Left hindlimb (tissue), 1 donor: ENCODE data around the gene FETUB.
"Not testable (repeated sequence)": the region's sequence is repeated elsewhere in the genome, so short reads cannot be mapped to it uniquely, and the experiment has no call there.

Experiments used
- DNase-seq: peaks from one replicate; pipeline ENCODE4 v3.0.0-alpha.2; 2018

FETUB gene

GRCh38 chr3:186614266-186614596 is 26.0 kb upstream of the FETUB start:
- no peak for DNase-seq

DNA sequence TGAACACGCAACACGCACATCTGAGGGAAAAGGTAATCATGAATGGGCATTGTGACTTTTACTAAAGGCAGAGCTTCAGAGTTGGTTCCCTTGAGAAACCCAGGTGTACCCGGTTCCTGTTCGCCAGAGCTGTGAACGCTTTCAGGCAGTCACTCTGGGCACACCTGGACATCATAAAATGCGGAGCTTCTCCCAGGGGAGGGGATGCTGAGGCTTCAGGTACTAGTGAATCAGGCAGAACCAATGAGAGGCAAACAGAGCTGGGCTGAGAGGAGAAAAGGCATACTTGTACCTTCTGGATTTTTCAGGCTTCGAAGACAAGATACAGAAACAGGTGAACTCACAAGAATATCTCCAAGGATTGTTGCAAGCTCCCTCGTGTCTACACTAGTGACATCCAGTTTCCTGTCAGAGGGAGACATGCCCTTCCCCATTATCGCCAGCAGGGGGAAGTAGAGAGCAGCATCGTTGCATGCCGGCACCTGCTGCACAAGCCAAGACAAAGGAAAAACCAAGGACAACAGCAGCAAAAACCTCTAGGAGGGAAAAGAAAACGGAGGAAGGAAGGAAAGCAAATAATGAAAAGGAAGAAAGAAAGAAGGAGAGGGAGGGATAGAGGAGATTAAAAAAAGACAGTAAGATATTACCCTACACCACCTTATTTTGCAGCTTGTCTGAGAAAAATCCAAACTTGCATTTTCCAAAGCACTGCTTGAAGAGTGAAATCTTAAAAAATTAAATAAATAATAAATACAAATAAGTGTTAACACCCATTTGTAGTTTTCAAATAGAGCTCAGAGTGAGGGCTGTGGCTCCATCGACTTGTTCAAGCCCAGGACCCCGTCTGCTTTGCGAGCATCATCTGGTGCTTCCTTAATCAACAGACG is 25.4 kb upstream of the FETUB start:
- DNase-seq, result peak; percentile 61

GRCh38 chr3:186616299-186616617 is 23.9 kb upstream of the FETUB start:
- no peak for DNase-seq

DNA sequence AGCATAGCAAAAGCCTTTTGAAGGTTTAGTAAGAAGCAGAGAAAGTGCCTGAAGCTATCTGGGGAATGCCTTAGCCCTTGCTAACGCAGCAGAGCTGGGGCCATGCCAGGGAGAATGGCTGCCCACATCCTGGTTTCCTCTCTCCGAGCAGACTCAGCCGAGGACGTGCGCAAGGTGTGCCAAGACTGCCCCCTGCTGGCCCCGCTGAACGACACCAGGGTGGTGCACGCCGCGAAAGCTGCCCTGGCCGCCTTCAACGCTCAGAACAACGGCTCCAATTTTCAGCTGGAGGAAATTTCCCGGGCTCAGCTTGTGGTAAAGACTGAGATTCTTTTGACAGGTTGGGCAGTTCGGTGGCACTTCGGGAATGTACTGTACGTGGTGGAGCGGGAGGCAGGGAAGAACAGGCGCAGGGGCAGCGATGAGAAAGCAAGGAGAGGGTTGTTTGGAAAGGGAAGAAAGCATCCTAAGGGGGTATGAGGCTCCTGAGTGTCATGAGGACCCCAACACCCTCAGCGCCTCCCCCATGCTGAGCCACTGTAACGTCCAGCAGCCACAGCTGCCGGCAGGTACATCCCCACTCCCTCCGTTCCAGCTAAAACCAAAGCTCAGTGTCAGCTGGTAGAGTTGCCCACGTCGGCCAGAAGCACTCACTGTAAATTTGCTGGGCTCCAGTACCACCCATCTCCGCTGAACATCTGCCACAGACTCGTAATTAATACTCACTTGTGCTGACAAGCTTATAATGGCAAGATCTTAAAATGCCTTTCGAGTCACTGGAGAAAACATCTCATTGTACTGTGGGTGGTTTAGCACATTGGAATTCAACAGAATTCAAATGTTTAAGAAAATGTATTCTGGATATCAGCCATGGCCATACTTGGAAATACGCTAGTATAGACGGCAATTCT is 22.9 kb upstream of the FETUB start:
- DNase-seq, result peak; percentile 80

DNA sequence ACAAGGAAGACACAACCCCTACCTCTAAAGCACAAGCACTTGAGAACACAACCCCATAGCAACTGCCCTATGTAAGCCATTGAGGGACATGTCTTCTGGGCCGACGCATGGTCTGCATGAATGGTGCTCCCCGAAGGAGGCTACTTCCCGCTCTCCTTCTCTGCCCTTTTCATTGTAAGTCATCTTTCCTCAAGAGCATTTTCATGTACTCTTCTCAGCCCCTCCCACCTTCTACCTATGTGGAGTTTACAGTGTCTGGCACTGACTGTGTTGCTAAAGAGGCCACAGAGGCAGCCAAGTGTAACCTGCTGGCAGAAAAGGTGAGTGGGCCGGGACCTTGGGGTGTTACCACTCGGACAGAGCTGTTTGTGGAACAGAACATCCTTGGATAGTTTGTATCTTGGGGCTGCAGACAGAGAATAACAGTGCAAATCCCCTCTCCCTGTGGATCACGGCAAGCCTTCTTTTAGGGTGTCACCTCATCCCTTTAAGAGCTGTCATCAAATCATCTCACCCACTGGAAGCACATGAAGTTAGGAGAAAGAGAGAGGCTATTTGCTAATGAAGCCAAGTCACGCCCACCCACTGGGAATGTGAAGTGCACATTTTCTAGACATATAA is 21.8 kb upstream of the FETUB start:
- no peak for DNase-seq

DNA sequence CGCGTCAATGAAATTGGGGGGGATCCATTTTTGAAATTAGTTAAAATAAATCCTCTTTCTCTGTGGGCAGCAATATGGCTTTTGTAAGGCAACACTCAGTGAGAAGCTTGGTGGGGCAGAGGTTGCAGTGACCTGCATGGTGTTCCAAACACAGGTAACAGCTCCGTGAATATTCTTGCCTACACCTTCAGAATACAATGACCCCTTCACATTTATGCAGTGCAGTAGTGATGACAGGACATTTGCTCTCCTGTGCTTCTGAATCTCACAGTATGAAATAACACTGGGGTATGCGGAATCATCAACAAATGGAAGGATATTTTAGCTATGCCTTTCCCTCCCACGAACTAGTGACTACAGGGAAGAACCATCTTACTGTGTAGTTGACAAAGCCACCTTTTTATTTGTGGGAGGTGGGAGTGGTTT is 20.4 kb upstream of the FETUB start:
- DNase-seq, result no peak

- DNase-seq, result no peak
Observed at GRCh38 chr3:186620213-186621092, 19.7 kb upstream of the FETUB start.

GRCh38 chr3:186621894-186622650 is 18.1 kb upstream of the FETUB start:
- no peak for DNase-seq

DNA sequence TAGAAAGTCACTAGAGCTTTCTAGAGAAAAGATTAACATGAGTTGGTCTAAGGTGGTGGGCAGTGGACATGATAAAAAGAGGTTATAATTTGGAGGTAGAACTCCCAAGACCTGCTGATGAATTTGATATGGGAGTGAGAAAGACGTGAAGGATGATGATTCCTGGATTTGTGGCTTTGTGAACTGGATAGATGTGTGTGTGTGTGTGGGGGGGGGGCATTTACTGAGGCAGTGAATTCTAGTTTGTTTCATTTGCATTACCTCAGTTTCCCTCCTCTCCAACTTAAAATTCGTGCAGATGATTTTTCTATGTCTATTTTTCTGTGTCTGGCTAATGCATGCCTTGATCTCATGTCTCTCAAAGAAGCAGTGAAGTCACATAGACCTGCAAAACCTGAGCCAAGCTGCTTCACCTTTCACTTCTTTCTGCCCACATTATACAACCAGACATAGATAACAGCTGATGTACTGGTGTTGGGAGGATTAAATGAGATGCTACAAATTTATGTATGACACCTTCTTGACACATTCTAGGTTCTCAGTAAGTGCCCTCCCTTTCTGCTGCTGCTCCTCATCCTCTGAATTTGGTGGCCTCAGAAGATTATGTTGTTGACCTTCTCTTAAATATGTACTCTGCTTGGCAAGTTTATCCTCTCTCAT is 17.4 kb upstream of the FETUB start:
- DNase-seq, result no peak

DNA sequence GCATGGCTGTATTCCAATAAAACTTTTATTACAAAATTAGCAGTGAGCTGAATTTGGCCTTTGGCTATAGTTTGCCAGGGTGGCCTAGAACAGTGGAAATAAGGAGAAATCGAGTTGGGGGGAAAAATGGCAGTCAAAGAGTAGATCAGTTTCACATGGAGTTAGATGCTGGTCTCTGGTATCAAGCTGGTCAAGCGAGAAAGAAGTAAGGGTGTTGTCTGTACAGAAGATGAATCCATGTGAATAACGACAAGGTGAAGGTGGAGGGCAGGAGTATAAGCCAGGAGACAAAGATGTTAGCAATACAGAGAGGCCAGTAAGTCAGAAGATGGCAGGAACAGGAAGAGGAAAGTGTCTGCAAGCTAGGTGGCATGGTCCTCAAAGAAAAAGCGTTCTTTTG is 15.6 kb upstream of the FETUB start:
- no peak for DNase-seq

GRCh38 chr3:186625600-186626042 is 14.6 kb upstream of the FETUB start:
- DNase-seq, result no peak

GRCh38 chr3:186626254-186626847 is 13.8 kb upstream of the FETUB start:
- DNase-seq, result no peak

- DNase-seq, result no peak
Observed at GRCh38 chr3:186627852-186628414, 12.3 kb upstream of the FETUB start.

DNA sequence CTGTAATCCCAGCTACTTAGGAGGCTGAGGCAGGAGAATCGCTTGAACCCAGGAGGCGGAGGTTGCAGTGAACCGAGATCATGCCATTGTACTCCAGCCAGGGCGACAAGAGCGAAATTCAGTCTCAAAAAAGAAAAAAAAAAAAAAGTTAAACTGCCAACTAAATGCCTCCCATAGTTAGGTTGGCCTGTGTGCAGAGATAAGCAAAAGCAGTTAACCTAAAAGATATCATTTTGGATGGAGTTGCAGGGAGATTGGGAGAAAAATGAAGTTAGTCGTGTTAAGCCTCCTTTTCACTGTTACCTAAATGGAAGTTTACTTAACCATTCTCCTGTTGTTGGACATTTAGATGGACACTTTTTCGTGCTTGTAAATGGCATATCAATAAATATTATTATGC is 11.4 kb upstream of the FETUB start:
- no peak for DNase-seq

- DNase-seq, result no peak
Observed at GRCh38 chr3:186630950-186631641, 9.1 kb upstream of the FETUB start.

GRCh38 chr3:186633481-186633880 is 6.7 kb upstream of the FETUB start:
- DNase-seq, result no peak

- DNase-seq, result not testable (repeated sequence)
Observed at GRCh38 chr3:186634207-186634606, 6.0 kb upstream of the FETUB start.

GRCh38 chr3:186635532-186635931 is 4.7 kb upstream of the FETUB start:
- no peak for DNase-seq

DNA sequence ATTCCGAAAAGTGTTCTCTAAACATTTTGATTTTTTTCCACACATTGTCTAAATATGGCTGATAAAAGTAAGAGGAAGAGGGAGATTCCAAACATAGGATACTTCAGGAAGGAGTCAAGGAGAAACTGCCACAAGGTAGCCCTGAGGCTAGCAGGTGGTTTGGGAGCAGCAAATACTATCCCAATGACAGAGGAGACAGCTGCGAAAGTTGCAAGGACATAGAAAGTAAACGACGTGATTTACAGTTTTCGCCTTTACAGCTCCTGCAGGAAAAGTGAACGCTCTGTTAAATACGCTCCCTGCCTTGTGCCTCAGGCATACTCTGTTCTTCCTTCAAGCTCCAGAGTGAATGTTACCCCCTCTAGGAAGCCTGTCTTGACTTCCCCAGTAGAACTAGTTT is 3.7 kb upstream of the FETUB start:
- DNase-seq, result no peak

- no peak for DNase-seq
Observed at GRCh38 chr3:186637686-186638085, 2.5 kb upstream of the FETUB start.
